Bronchial epithelial cell (primary cell): Measurements from ENCODE around the gene ARID4B. TPM values are rescaled to one million over a fixed set of nuclear protein-coding genes. Genes with fewer than 3 reads are reported as not detected.

ENCODE experiments used
- DNase-seq: peaks from one replicate; pipeline ENCODE4 v3.0.0-alpha.2; 2010; ENCODE audit warnings: low read depth
- FAIRE-seq: peaks from 2 replicates; lab custom pipeline; 2011; peaks lifted over from hg19 to GRCh38; lab: Jason Lieb, UNC
- H3K27me3 ChIP-seq: 2 replicates; pipeline ENCODE4 v1.5.1; 2011; ENCODE audit warnings: low read length; ENCODE audit not compliant: control insufficient read depth, insufficient read depth
- H3K36me3 ChIP-seq: 2 replicates; pipeline ENCODE4 v1.5.1; 2011; ENCODE audit warnings: low read length; ENCODE audit not compliant: control insufficient read depth, insufficient read depth
- H3K4me3 ChIP-seq: 2 replicates; pipeline ENCODE4 v1.5.1; 2011; ENCODE audit warnings: mild to moderate bottlenecking, low read depth, low read length, control low read depth
- total RNA-seq: library from RNA; depleted of rRNA; stranded (reverse); fragments of >200 nt; gene quantifications from 2 replicates; pipeline ENCODE4 v1.2.1, GENCODE V29; 2014
- TF ChIP-seq, protein P1 (sequence below): IDR thresholded peaks from 2 replicates; pipeline ENCODE4 v1.5.1; 2011; ENCODE audit warnings: mild to moderate bottlenecking, moderate library complexity, low read length, control low read depth, inconsistent platforms; ENCODE audit not compliant: insufficient read depth, severe bottlenecking

Gene ARID4B
- total RNA-seq, 1 donor from 2014 or later, result 11.8 TPM

DNA sequence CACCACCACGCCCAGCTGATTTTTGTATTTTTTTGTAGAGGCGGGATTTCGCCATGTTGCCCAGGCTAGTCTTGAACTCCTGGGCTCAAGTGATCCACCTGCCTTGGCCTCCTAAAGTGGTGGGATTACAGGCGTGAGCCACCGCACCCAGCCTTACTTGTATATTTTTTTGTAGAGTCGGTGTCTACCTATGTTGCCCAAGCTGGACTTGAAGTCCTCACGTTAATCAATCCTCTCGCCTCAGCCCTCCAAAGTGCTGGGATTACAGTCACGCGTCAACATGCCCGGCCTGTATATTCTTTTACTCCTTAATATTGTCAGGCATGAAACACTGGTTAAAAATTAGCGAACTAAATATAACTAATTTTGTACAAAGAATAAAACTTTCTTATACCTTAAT is 193.8 kb downstream of the ARID4B start:
- Histone ChIP-seq H3K4me3 (no peak overlapping the region), H3K36me3 (peaks cover 18% of the 10 kb centered on the region), H3K27me3 (no peaks in the 10 kb centered on the region)
- FAIRE-seq (no peak), DNase-seq (no peak)
- TF ChIP-seq, protein P1, sequence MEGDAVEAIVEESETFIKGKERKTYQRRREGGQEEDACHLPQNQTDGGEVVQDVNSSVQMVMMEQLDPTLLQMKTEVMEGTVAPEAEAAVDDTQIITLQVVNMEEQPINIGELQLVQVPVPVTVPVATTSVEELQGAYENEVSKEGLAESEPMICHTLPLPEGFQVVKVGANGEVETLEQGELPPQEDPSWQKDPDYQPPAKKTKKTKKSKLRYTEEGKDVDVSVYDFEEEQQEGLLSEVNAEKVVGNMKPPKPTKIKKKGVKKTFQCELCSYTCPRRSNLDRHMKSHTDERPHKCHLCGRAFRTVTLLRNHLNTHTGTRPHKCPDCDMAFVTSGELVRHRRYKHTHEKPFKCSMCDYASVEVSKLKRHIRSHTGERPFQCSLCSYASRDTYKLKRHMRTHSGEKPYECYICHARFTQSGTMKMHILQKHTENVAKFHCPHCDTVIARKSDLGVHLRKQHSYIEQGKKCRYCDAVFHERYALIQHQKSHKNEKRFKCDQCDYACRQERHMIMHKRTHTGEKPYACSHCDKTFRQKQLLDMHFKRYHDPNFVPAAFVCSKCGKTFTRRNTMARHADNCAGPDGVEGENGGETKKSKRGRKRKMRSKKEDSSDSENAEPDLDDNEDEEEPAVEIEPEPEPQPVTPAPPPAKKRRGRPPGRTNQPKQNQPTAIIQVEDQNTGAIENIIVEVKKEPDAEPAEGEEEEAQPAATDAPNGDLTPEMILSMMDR, result no peak

- Histone ChIP-seq H3K4me3 (no peak overlapping the region), H3K36me3 (peaks cover 15% of the 10 kb centered on the region), H3K27me3 (no peaks in the 10 kb centered on the region)
- TF ChIP-seq, protein P1, result no peak
- DNase-seq (no peak), FAIRE-seq (no peak)
Measured at GRCh38 chr1:235133086-235133485, 194.9 kb downstream of the ARID4B start.

- TF ChIP-seq, protein P1, result no peak
- Histone ChIP-seq H3K36me3 (peaks cover 10% of the 10 kb centered on the region), H3K4me3 (no peak overlapping the region), H3K27me3 (no peaks in the 10 kb centered on the region)
- no peak for FAIRE-seq
- DNase-seq, result no peak
Measured at GRCh38 chr1:235131961-235132360, 196.0 kb downstream of the ARID4B start.

- FAIRE-seq (no peak), DNase-seq (no peak)
- no peaks in the 10 kb centered on the region for H3K27me3 ChIP-seq
- H3K4me3 ChIP-seq, result no peak overlapping the region
- TF ChIP-seq, protein P1, result no peak
- H3K36me3 ChIP-seq, result peaks cover 9% of the 10 kb centered on the region
Measured at GRCh38 chr1:235130766-235131270, 197.2 kb downstream of the ARID4B start.

- FAIRE-seq, result no peak
Measured at GRCh38 chr1:235129774-235130570, 198.0 kb downstream of the ARID4B start.

More at GRCh38 chr1:235129774-235130570, 198.0 kb downstream of the ARID4B start:
- Histone ChIP-seq H3K27me3 (no peaks in the 10 kb centered on the region), H3K4me3 (no peak overlapping the region), H3K36me3 (peaks cover 7% of the 10 kb centered on the region)
- DNase-seq, result no peak
- TF ChIP-seq, protein P1, result no peak
